GM12878 (cell line): Measurements from ENCODE around the gene CIRBP. TPM values are rescaled to one million over a fixed set of nuclear protein-coding genes. Genes with fewer than 3 reads are reported as not detected.

Experiments used
- BCL11A ChIP-seq: IDR thresholded peaks from 2 replicates; pipeline ENCODE4 v1.6.1; 2011; ENCODE audit warnings: low read depth, low read length
- CHD2 ChIP-seq: IDR thresholded peaks from 2 replicates; pipeline ENCODE4 v1.6.1; 2011; ENCODE audit warnings: low read depth, low read length, improper control_type of control experiment, borderline replicate concordance
- DPF2 ChIP-seq: fragments of 450-650 bp; IDR thresholded peaks from 2 replicates; pipeline ENCODE4 v1.6.1; 2017; ENCODE audit warnings: mild to moderate bottlenecking
- HDAC2 ChIP-seq: fragments of 200-600 bp; sonication (generic); IDR thresholded peaks from 2 replicates; pipeline ENCODE4 v1.6.1; 2017
- IKZF2 ChIP-seq, 2 experiments: fragments of 450-650 bp; IDR thresholded peaks; 2 replicates each; pipeline ENCODE4 v1.6.1; 2017; ENCODE audit warnings: mild to moderate bottlenecking in 2 of 2, moderate library complexity in 2 of 2
- JUND ChIP-seq: IDR thresholded peaks from 2 replicates; pipeline ENCODE4 v1.6.1; 2012; ENCODE audit warnings: low read depth, mild to moderate bottlenecking, low read length, improper control_type of control experiment, moderate library complexity
- KLF5 ChIP-seq: fragments of 450-650 bp; IDR thresholded peaks from 2 replicates; pipeline ENCODE4 v1.6.1; 2014; ENCODE audit warnings: mild to moderate bottlenecking; ENCODE audit not compliant: partially characterized antibody
- MTA2 ChIP-seq: fragments of 450-650 bp; IDR thresholded peaks from 2 replicates; pipeline ENCODE4 v1.6.1; 2016; ENCODE audit warnings: low read depth, mild to moderate bottlenecking, moderate library complexity
- MYC ChIP-seq: IDR thresholded peaks from 2 replicates; pipeline ENCODE4 v1.6.1; 2011; ENCODE audit warnings: mild to moderate bottlenecking, low read length, moderate library complexity, inconsistent platforms; ENCODE audit not compliant: insufficient read depth, insufficient replicate concordance, insufficient read length, severe bottlenecking
- NR2C1 ChIP-seq: fragments of 450-650 bp; IDR thresholded peaks from 2 replicates; pipeline ENCODE4 v1.6.1; 2017; ENCODE audit warnings: antibody characterized with exemption, mild to moderate bottlenecking, moderate library complexity
- PAX5 ChIP-seq: IDR thresholded peaks from 2 replicates; pipeline ENCODE4 v1.6.1; 2011; ENCODE audit warnings: low read depth, low read length, borderline replicate concordance
- POLR2A ChIP-seq: IDR thresholded peaks from 2 replicates; pipeline ENCODE4 v1.6.1; 2011; ENCODE audit warnings: low read depth, mild to moderate bottlenecking, low read length
- POU2F2 ChIP-seq: IDR thresholded peaks from 3 replicates; pipeline ENCODE4 v1.6.1; 2011; ENCODE audit warnings: low read depth, mild to moderate bottlenecking, low read length, borderline replicate concordance
- RUNX3 ChIP-seq: IDR thresholded peaks from 2 replicates; pipeline ENCODE4 v1.6.1; 2012; ENCODE audit warnings: low read length, inconsistent platforms
- SIX5 ChIP-seq: IDR thresholded peaks from 2 replicates; pipeline ENCODE4 v1.6.1; 2011; ENCODE audit warnings: mild to moderate bottlenecking, low read depth, low read length, moderate library complexity; ENCODE audit not compliant: severe bottlenecking
- SPI1 ChIP-seq: IDR thresholded peaks from 2 replicates; pipeline ENCODE4 v1.6.1; 2011; ENCODE audit warnings: low read depth, mild to moderate bottlenecking, low read length, moderate library complexity, borderline replicate concordance; ENCODE audit not compliant: insufficient read depth
- TCF12 ChIP-seq: IDR thresholded peaks from 2 replicates; pipeline ENCODE4 v1.6.1; 2011; ENCODE audit warnings: low read depth, mild to moderate bottlenecking, low read length
- ZZZ3 ChIP-seq: IDR thresholded peaks from 2 replicates; pipeline ENCODE4 v1.6.1; 2011; ENCODE audit warnings: low read depth; ENCODE audit not compliant: control insufficient read depth, insufficient read length
- polyA plus RNA-seq, 11 experiments: library from polyadenylated mRNA; depleted of rRNA in 4 of 11; unstranded in 6 of 11; stranded (reverse) in 5 of 11; fragments of >200 nt; fragmentation: Nextera tagmentation in 4 of 11; fragmentation: Illumina TruSeq in 1 of 11; extraction: Ambion mirVana in 4 of 11; extraction: Trizol in 1 of 11; gene quantifications; 1 replicate in 1 of 11; 2 replicates in 10 of 11; pipeline versions ENCODE4 v1.2.1 to v1.2.3, GENCODE V29; 2011 to 2016; ENCODE audit warnings: inconsistent platforms in 2 of 11, missing spikeins in 2 of 11, low read depth in 1 of 11
- total RNA-seq, 4 experiments: library from RNA; depleted of rRNA in 3 of 4; stranded (reverse); fragments of >200 nt in 3 of 4; fragmentation: Illumina TruSeq in 1 of 4; extraction: Trizol in 1 of 4; gene quantifications; 2 replicates each; pipeline versions ENCODE4 v1.2.1 to v1.2.3, GENCODE V29; 2013 to 2021
- TF ChIP-seq, protein P1 (sequence below): fragments of 450-650 bp; IDR thresholded peaks from 2 replicates; pipeline ENCODE4 v1.6.1; 2018; ENCODE audit warnings: borderline replicate concordance, mild to moderate bottlenecking; ENCODE audit not compliant: partially characterized antibody
- TF ChIP-seq, protein P2 (sequence below): IDR thresholded peaks from 2 replicates; pipeline ENCODE4 v1.6.1; 2011; ENCODE audit warnings: low read depth, low read length, improper control_type of control experiment, borderline replicate concordance
- TF ChIP-seq, protein P3 (sequence below), 3 experiments: IDR thresholded peaks in 2 of 3; conservative IDR thresholded peaks in 1 of 3; 2 replicates each; pipeline ENCODE4 v1.5.1; 2011; ENCODE audit warnings: low read depth in 3 of 3, low read length in 3 of 3, mild to moderate bottlenecking in 3 of 3, control low read depth in 2 of 3, moderate library complexity in 2 of 3, inconsistent platforms in 1 of 3, mixed read lengths in 1 of 3; ENCODE audit not compliant: control insufficient read depth in 2 of 3, insufficient read depth in 1 of 3; ENCODE audit errors: extremely low read depth in 1 of 3
- TF ChIP-seq, protein P4 (sequence below): fragments of 450-650 bp; formaldehyde crosslinking; IDR thresholded peaks from 2 replicates; pipeline ENCODE4 v1.5.0; 2022; ENCODE audit warnings: mild to moderate bottlenecking, missing genetic modification characterization

The CIRBP gene
- total and polyA plus RNA-seq, 10 of the 15 experiments (the other 5 are each of a cell fraction or from before 2014, with no cell fraction given), result 27.6 to 335 (median 229) TPM

DNA sequence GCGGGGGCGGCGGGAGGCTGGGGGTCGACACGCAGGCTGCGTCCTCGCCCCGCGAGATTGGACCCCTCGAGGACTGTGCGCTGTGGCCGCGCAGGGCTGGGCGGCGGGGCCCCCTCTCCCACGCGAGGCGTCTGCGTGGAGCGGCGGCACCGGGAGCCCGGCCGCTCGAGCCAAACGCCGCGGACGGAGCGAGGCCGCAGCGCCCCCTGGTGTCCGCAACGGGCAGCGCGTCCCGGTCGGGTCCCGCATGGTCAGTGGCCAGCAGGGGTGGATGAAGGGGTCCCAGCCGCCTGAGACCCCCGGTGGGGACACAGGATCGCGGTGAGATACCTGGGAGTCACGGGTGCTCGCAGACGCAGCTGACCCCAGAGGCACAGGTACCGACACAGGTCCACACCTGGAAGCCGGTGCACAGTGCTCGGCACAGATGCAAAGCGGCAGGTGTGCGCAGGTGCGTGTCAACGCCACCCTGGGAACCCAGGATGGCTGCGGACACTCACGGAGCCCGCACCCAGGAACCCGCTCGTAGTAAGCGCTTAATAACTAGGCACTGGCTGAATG, 2.1 kb upstream of the CIRBP start (continued):
- TF ChIP-seq, protein P1, sequence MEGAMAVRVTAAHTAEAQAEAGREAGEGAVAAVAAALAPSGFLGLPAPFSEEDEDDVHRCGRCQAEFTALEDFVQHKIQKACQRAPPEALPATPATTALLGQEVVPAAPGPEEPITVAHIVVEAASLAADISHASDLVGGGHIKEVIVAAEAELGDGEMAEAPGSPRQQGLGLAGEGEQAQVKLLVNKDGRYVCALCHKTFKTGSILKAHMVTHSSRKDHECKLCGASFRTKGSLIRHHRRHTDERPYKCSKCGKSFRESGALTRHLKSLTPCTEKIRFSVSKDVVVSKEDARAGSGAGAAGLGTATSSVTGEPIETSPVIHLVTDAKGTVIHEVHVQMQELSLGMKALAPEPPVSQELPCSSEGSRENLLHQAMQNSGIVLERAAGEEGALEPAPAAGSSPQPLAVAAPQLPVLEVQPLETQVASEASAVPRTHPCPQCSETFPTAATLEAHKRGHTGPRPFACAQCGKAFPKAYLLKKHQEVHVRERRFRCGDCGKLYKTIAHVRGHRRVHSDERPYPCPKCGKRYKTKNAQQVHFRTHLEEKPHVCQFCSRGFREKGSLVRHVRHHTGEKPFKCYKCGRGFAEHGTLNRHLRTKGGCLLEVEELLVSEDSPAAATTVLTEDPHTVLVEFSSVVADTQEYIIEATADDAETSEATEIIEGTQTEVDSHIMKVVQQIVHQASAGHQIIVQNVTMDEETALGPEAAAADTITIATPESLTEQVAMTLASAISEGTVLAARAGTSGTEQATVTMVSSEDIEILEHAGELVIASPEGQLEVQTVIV, result no peak
- TF ChIP-seq KLF5, result no peak
- TF ChIP-seq CHD2, result no peak
- no peak for TF ChIP-seq POLR2A
- TF ChIP-seq NR2C1, result peak; percentile 46; the same call in 1 of the 2 replicates
- no peak for TF ChIP-seq RUNX3
- no peak for TF ChIP-seq POU2F2
- no peak for TF ChIP-seq ZZZ3
- TF ChIP-seq TCF12, result no peak
- TF ChIP-seq PAX5, result no peak
- no peak for TF ChIP-seq JUND
- TF ChIP-seq MYC, result no peak
- TF ChIP-seq HDAC2, result no peak
- no peak for TF ChIP-seq SPI1
- no peak for TF ChIP-seq BCL11A
- TF ChIP-seq SIX5, result no peak
- TF ChIP-seq, protein P2, sequence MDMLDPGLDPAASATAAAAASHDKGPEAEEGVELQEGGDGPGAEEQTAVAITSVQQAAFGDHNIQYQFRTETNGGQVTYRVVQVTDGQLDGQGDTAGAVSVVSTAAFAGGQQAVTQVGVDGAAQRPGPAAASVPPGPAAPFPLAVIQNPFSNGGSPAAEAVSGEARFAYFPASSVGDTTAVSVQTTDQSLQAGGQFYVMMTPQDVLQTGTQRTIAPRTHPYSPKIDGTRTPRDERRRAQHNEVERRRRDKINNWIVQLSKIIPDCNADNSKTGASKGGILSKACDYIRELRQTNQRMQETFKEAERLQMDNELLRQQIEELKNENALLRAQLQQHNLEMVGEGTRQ, result no peak
- TF ChIP-seq, protein P3, sequence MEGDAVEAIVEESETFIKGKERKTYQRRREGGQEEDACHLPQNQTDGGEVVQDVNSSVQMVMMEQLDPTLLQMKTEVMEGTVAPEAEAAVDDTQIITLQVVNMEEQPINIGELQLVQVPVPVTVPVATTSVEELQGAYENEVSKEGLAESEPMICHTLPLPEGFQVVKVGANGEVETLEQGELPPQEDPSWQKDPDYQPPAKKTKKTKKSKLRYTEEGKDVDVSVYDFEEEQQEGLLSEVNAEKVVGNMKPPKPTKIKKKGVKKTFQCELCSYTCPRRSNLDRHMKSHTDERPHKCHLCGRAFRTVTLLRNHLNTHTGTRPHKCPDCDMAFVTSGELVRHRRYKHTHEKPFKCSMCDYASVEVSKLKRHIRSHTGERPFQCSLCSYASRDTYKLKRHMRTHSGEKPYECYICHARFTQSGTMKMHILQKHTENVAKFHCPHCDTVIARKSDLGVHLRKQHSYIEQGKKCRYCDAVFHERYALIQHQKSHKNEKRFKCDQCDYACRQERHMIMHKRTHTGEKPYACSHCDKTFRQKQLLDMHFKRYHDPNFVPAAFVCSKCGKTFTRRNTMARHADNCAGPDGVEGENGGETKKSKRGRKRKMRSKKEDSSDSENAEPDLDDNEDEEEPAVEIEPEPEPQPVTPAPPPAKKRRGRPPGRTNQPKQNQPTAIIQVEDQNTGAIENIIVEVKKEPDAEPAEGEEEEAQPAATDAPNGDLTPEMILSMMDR (IDR thresholded peaks at IDR 0.05 in 2 of 3, conservative IDR thresholded peaks at IDR 0.05 in 1 of 3; ENCODE audit: control insufficient read depth in 2 of 3, extremely low read depth in 1 of 3, insufficient read depth in 1 of 3, low read depth in 3 of 3, low read length in 3 of 3), result peak; percentile 83 to 92 (median 86)
- TF ChIP-seq, protein P4, sequence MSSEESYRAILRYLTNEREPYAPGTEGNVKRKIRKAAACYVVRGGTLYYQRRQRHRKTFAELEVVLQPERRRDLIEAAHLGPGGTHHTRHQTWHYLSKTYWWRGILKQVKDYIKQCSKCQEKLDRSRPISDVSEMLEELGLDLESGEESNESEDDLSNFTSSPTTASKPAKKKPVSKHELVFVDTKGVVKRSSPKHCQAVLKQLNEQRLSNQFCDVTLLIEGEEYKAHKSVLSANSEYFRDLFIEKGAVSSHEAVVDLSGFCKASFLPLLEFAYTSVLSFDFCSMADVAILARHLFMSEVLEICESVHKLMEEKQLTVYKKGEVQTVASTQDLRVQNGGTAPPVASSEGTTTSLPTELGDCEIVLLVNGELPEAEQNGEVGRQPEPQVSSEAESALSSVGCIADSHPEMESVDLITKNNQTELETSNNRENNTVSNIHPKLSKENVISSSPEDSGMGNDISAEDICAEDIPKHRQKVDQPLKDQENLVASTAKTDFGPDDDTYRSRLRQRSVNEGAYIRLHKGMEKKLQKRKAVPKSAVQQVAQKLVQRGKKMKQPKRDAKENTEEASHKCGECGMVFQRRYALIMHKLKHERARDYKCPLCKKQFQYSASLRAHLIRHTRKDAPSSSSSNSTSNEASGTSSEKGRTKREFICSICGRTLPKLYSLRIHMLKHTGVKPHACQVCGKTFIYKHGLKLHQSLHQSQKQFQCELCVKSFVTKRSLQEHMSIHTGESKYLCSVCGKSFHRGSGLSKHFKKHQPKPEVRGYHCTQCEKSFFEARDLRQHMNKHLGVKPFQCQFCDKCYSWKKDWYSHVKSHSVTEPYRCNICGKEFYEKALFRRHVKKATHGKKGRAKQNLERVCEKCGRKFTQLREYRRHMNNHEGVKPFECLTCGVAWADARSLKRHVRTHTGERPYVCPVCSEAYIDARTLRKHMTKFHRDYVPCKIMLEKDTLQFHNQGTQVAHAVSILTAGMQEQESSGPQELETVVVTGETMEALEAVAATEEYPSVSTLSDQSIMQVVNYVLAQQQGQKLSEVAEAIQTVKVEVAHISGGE, result no peak
- no peak for TF ChIP-seq MTA2
- peak; percentile 94 for TF ChIP-seq DPF2
- no peak for TF ChIP-seq IKZF2 (IDR thresholded peaks at IDR 0.05)
